ENCODE measurements around the gene TINAGL1. TPM values are rescaled to one million over a fixed set of nuclear protein-coding genes. Genes with fewer than 3 reads are reported as not detected.

TINAGL1 gene
- total RNA-seq, 1 donor from 2014 or later = 4.5 TPM

DNA sequence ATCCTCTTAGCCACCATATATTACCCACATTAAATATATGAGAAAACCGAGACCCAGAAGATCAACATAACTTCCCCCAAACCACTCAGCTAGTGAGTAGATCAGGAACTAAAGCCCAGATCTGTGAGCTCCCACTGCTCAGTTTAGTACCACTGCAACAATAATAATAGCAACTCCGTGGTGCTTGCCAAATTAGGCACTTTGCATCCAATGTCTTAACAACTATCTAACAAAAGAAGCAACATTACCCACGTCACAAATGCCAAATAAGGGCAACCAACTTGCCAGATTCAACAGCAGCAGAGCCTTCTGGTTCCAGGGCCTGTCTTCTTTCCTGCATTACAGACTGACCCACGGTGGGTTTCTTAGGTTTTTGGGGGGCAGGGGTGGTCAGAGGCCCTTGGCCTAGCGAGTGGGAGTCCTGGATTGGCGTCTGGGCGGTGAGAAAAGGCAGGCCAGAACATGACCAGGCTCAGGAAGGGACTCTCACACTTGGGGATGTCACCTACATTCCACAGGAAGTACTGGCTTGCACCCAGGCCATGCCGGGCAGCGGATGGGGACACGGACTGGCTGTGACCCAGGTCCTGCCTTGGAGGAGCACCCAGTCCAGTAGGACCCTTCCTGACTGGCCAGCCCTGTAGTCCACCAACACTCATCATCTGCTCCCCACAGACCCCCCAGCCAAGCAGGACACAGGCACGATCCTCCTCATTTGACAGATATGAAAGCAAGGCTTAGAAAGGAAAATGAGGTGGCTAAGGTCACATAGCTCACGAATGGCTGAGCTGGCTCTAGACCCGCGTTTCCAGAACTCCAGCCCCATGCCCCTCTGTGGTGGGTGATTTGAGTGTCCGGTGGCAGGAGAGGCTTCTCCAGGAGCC is 45.8 kb downstream of the TINAGL1 start:
- no peaks in the 10 kb centered on the region for H3K9me3 Mint-ChIP-seq (ENCODE audit: unreplicated experiment)
- H3K27me3 Mint-ChIP-seq (ENCODE audit: unreplicated experiment) = peaks cover 3% of the 10 kb centered on the region
- H3K4me1 Mint-ChIP-seq (ENCODE audit: unreplicated experiment) = peaks cover 17% of the 10 kb centered on the region
- no peak for TF ChIP-seq CTCF (IDR thresholded peaks at IDR 0.05; ENCODE audit: unreplicated experiment)
- no peak overlapping the region for H3K27ac Mint-ChIP-seq (ENCODE audit: unreplicated experiment)
- peaks cover 7% of the 10 kb centered on the region for H3K36me3 Mint-ChIP-seq (ENCODE audit: low read depth, unreplicated experiment)
- H3K4me3 Mint-ChIP-seq (ENCODE audit: unreplicated experiment) = no peak overlapping the region
- no peak for DNase-seq (ENCODE audit: low spot score)

GRCh38 chr1:31623365-31623764 is 47.0 kb downstream of the TINAGL1 start:
- peaks cover 14% of the 10 kb centered on the region for H3K4me1 Mint-ChIP-seq (ENCODE audit: unreplicated experiment)
- no peak for DNase-seq (ENCODE audit: low spot score)

GRCh38 chr1:31624309-31624708 is 48.0 kb downstream of the TINAGL1 start:
- Mint-ChIP-seq H3K27ac (ENCODE audit: unreplicated experiment) (no peak overlapping the region), H3K9me3 (ENCODE audit: unreplicated experiment) (no peaks in the 10 kb centered on the region), H3K4me1 (ENCODE audit: unreplicated experiment) (peaks cover 12% of the 10 kb centered on the region)

More at GRCh38 chr1:31623365-31623764, 47.0 kb downstream of the TINAGL1 start:
- H3K27me3 Mint-ChIP-seq (ENCODE audit: unreplicated experiment) = peaks cover 3% of the 10 kb centered on the region
- no peak overlapping the region for H3K4me3 Mint-ChIP-seq (ENCODE audit: unreplicated experiment)
- H3K36me3 Mint-ChIP-seq (ENCODE audit: low read depth, unreplicated experiment) = peaks cover 14% of the 10 kb centered on the region
- TF ChIP-seq CTCF (IDR thresholded peaks at IDR 0.05; ENCODE audit: unreplicated experiment) = no peak
- no peak overlapping the region for H3K27ac Mint-ChIP-seq (ENCODE audit: unreplicated experiment)
- no peaks in the 10 kb centered on the region for H3K9me3 Mint-ChIP-seq (ENCODE audit: unreplicated experiment)

GRCh38 chr1:31624731-31625514 is 48.6 kb downstream of the TINAGL1 start:
- Mint-ChIP-seq H3K27ac (ENCODE audit: unreplicated experiment) (no peak overlapping the region), H3K27me3 (ENCODE audit: unreplicated experiment) (peaks cover 3% of the 10 kb centered on the region), H3K9me3 (ENCODE audit: unreplicated experiment) (no peaks in the 10 kb centered on the region), H3K4me3 (ENCODE audit: unreplicated experiment) (no peak overlapping the region), H3K4me1 (ENCODE audit: unreplicated experiment) (peaks cover 6% of the 10 kb centered on the region), H3K36me3 (ENCODE audit: low read depth, unreplicated experiment) (peaks cover 18% of the 10 kb centered on the region)
- DNase-seq (ENCODE audit: low spot score) = no peak
- TF ChIP-seq CTCF (IDR thresholded peaks at IDR 0.05; ENCODE audit: unreplicated experiment) = no peak

More at GRCh38 chr1:31624309-31624708, 48.0 kb downstream of the TINAGL1 start:
- Mint-ChIP-seq H3K4me3 (ENCODE audit: unreplicated experiment) (no peak overlapping the region), H3K36me3 (ENCODE audit: low read depth, unreplicated experiment) (peaks cover 14% of the 10 kb centered on the region), H3K27me3 (ENCODE audit: unreplicated experiment) (peaks cover 3% of the 10 kb centered on the region)
- DNase-seq (ENCODE audit: low spot score) = no peak
- TF ChIP-seq CTCF (IDR thresholded peaks at IDR 0.05; ENCODE audit: unreplicated experiment) = no peak
